Measurements from ENCODE around the gene HSPB2.
"Not testable (repeated sequence)": the region's sequence is repeated elsewhere in the genome, so short reads cannot be mapped to it uniquely, and the experiment has no call there.

Gene HSPB2

DNA sequence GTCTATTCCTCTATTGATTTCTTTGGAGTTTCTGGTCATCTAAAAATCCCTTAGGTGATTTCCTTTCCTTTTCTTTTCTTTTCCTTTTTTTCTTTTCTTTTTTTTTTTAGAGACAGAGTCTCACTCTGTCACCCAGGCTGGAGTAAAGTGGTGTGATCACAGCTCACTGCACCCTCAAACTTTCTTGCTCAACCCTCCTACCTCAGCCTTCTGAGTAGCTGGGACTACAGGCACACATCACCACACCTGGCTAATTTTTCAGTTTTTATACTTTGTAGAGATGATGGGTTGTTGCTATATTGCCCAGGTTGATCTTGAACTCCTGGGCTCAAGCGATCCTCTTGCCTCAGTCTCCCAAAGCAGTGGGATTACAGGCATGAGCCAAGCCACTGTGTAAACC, 4.2 kb downstream of the HSPB2 start:
- no peak for DNase-seq

DNA sequence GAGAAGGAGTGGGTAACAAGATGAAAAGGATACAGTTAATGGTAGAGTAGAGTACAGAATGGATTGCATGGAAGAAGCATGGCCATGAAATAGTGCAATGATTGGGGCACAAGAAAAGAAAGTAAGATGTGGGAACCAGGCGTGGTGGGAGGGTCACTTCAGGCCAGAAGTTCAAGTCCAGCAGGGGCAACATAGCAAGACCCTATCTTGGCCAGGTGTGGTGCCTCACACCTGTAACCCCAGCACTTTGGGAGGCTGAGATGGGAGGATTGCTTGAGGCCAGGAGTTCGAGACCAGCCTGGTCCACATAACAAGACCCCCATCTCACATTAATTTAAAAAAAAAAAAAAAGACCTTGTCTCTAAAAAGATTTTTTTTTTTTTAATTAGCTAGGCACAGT, 4.8 kb downstream of the HSPB2 start:
- no peak for DNase-seq

- DNase-seq = no peak
Measured at GRCh38 chr11:111917788-111918187, 5.3 kb downstream of the HSPB2 start.

DNA sequence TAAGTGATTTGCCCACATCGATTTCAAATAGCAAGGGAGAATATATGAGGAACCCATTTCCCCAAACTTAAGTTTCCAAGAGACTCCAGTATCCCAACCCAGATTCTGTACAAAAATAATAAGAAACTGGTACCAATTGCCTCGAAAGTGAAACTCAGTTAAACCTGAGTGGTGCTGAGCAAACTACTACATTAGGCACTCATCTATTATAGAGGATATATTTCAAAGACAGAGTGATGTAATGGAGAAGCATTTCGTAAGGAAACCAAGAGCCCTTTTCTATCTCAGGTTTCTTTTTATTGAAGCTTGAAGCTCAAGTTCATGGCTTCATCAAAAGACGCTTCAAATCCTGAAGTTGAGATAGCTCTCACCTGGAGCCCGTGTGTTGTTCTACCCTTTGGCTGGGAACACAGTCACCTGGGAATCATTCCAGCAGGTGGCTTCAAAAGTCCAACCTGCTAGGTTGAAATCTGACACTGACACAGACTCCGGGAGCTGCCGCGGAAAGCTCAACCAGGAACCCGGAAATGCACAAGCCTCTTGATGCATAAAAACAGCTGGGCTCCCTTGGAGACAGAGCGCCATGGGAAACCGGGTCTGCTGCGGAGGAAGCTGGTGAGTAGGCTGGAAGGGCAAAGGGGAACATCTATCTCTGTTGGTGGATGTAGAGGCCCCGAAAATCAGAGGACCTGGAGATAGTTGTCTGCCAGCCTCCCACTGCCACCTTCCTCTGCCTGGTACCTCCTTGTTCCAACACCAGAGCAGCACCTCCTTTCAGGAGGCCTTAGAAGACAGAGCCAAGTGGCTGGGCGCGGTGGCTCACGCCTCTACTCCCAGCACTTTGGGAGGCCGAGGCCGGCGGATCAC, 6.1 kb downstream of the HSPB2 start, which contains the start of gene C11orf52:
C11orf52 (plus strand) TSS at position 524 of the 867 bp plus-strand sequence; CDS start at position 584, 60 bp downstream.
- peak; percentile 71 to 88 for DNase-seq

DNA sequence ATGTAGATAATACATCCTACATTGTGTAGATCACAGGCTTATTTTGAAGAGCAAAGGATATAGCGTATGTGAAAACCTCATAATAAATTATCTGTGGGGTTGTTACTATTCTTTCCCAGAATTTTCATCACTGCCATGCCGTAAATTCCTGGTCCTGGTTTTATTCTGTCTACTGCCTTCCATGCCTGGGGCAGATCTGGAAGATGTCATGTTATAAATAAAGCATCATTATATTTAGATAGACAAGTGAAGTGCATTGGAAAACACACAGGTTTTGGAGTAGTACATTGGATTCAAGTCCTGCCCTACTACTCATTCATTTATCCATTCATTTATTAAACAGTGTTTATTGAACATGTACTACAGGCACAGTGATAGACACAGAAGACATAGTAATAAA, 8.4 kb downstream of the HSPB2 start:
- DNase-seq = no peak

GRCh38 chr11:111921541-111922230, 9.2 kb downstream of the HSPB2 start:
- DNase-seq = no peak

- DNase-seq = no peak
Measured at GRCh38 chr11:111922803-111923202, 10.3 kb downstream of the HSPB2 start.

DNA sequence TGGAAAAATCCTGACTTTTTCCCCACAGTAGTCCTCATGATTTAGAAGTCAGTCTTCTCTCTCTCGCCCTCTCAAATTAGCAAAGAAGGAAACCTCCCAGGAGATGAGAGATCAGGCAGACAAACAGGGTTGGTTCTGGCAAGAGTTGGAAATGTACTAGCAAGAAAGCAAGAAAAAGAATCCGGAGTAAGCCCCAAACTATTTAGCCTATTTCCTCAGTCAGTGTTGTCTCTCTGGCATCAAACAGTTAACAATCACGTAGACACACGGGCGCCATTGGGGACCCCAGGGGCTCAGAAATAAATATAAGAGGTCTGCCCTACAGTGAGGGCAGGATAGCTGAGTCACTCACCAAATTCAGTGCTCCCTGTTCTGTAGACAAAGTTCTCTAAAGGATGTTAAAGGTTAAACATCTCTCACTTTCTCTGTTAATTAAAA, 10.8 kb downstream of the HSPB2 start:
- DNase-seq = no peak

DNA sequence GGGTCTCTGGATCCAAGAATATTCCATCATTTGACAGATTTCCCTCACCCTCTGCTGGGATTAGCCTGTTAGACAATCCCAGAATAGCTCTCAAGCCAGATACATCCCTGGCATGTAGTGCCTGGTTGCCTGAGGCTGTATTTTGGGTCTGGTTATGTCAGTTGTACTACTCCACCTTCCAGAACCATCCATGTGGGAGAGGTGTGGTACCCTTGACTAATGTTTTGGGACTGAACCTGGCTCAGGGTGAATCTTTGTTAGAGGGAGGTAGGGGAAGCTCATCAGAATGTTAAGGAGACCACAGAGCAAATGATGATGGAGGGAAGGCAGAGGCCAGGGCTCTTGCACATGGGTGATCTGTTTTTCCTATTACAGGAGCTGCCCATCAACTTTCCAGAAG, 11.4 kb downstream of the HSPB2 start:
- DNase-seq = no peak

- DNase-seq = no peak
Measured at GRCh38 chr11:111925953-111926352, 13.4 kb downstream of the HSPB2 start.

DNA sequence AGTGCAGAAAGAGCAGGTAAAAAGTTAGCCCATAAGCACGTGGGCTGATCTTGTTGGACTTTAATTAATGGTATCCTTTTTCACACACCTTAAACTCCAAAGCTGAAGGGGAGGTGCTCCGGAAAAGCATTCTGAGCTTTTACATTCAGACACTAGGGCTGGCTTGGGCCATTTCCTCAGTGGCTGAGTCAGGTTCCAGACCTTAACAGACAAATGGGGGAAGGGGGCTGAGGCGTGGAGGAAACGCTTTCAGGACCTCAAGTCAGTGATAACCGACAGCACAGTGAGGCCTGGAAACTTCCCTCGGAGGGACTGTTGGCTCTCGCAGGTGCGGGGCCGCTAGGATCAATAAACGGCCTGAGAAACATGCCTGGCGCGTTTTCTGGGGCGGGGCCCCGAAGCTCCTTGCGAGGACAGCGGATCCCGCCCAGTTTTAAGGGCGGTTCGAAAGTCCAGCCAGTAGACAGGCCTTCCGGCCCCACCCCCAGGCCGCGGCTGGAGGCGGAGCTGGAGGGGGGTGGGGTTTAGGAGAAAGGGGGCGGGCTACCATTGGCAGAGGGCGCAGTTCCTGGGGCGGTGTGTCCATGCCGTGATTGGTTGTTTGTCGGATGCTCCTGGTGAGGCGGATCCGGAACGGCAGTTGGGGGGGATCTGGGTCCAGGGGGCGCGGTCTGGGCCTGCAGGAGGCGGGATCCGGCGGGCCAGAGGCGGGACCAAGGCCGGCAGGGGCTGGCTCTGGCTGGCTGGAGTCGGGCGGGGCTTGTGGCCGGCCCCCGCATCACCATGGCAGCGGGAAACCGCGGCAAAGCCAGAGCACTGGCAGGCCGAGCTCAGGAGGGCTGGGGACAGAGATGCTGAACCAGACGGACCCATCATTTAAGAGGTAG, 14.2 kb downstream of the HSPB2 start:
- peak; percentile 92 to 98 for DNase-seq

DNA sequence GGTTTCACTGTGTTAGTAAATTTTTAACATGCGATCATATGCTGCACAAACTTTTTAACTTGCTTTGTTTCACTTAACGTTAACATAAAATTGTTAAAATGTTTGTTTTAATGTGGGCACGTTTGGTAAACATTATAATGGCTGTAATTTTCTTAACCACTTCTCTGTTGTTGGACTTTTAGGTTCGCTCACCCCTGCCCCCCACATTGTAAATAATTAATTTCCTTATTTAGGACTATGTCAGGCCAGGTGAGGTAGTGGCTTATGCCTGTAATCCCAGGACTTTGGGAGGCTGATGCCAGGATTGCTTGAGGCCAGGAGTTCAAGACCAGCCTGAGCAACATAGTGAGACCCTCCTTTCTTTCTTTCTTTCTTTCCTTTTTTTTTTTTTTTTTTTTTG, 17.9 kb downstream of the HSPB2 start:
- no peak for DNase-seq

DNA sequence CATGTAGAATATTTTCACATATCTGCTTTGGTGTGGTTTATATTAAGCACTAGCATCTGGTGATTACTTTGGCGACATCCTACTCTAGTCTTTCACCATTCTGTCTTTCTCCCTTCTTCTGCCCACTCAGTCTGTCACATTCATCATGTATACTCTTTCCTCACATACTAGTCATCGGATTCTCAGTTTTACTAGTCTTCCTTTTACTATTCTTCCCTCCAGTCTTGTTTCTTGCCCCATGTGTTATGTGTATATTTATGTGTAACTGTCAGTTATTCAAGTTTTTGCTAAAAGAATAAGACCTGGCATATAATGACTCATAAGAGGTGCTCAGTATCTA, 20.0 kb downstream of the HSPB2 start:
- DNase-seq = no peak

DNA sequence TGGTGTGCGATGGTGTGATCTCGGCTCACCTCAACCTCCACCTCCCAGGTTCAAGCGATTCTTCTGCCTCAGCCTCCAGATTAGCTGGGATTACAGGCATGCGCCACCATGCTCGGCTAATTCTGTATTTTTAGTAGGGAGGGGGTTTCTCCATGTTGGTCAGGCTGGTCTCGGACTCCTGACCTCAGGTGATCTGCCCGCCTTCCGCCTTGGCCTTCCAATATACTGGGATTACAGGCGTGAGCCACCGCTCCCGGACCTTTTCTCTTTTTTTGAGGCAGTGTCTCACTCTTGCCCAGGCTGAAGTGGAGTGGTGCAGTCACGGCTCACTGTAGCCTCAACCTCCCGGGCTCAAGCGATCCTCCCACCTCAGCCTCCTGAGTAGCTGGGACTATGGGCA, 20.6 kb downstream of the HSPB2 start:
- DNase-seq = not testable (repeated sequence)

DNA sequence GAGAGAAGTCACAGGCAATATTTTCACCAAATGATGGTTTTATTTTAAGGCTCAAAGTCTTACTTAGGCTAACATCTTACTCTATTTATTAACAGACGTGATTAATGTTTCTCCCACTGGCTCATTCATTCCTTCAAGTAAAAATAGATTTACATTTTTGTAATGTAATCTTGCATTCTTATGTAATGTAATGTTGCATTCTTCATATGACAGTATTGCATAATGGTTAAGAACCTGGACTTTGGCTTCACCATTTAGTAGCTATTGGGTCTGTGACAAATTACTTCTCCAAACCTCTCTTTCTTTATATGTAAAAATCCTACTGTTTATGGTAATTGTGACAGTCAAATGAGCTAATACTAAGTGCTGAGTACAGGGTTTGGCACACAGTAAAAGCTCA, 21.3 kb downstream of the HSPB2 start:
- DNase-seq = no peak

GRCh38 chr11:111934306-111934705, 21.8 kb downstream of the HSPB2 start:
- no peak for DNase-seq

DNA sequence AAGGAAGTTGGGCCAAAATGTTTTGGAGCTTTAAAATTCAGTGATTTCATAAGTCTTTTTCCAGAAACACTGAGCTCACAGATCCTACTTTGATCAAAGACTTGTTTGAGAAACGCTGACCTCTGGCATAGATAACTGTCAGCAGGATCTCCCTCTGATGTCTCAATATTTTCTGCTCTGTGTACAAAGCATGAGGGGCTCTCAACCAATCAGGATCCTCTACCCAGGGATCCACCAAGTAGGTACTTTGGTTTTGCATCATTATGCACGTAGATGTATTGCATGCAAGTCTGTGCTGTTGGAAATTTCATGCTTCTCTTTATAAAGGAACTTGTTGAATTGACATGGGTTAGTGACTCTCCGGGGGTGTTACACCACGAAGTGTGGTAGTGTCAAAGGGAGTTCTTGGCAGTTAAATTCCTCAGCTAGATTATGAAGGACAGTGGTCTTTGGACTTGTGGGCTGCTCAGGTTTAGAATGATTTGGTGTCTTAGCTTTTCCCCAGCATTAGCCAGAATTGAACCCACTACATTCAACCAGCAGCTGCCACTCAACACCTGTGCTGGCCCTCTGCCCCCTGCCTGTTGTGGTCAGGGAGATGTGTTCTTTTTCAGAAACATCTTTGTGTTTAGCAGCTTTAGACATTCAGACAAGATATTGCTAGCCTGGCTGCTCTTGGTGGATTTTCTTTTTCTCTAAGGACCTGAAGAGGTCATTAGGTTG, 22.9 kb downstream of the HSPB2 start:
- DNase-seq = no peak

- no peak for DNase-seq
Measured at GRCh38 chr11:111936040-111936540, 23.6 kb downstream of the HSPB2 start.

DNA sequence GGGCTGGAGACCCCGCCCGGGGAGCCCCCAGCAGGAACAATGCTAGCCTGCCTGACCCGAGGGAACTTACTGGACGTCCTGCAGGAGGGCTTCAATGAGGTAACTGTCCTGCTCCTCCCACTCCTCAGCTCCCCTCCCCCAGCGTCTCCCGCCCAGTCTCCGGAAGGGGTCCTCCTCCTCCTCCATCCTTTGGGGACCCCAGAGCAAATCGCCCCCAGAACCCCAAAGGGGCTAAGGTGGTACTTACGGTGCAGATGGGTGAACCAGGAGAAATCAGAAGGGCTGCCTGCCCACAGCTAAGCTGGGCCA, 24.9 kb downstream of the HSPB2 start:
- DNase-seq = no peak

DNA sequence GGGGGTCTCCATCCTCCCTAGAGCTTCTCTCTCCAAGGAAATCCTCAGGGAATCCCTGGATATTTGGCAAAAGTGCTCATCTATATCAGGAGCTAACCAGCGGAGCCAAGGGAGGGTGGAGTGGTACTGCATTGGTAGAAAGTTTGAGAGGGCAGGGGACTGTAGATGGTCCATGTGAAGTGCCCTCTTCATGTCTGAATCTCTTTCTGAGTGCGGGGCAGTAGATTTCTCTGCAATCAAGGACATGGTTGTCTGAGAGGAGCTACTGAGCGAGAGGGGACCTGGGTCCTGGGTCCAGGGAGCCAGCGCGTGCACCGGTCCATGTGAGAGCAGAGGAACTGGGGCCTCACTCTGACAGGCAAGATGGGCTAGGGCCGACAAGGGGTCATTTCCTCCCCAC, 25.3 kb downstream of the HSPB2 start:
- no peak for DNase-seq

DNA sequence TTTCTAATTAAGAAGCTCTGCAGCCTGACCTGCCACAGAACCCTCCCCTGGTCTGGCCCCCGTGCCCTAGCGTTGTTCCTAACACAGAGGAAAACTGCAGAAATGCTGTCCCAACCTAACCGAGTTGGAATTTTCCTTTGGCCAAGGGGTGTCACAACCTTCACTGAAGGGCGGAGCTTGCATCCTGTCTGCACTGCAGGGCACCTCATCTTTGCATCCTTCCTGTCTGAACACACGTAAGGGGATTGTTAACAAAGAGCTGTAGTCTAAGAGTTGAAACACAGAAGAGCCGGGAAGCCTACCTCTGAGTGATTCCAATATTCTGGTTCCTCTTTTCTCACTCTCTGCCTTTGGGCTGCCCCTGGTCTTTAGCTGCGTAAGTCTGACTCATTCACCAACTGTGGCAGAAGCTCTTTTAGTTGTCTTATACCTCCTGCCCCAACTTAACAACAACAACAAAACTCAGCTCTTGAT, 26.2 kb downstream of the HSPB2 start:
- no peak for DNase-seq

- no peak for DNase-seq
Measured at GRCh38 chr11:111939836-111940604, 27.5 kb downstream of the HSPB2 start.
